Fibroblast of pulmonary artery (primary cell): Measurements from ENCODE around the gene SCO2.

Experiments
- DNase-seq: peaks from one replicate; pipeline ENCODE4 v3.0.0-alpha.2; 2010; ENCODE audit warnings: low read depth
- H3K4me3 ChIP-seq: replicated peaks from 2 replicates; pipeline ENCODE4 v1.5.1; 2011; ENCODE audit warnings: low read depth, mild to moderate bottlenecking, control low read depth, low read length, moderate library complexity
- TF ChIP-seq, protein P1 (sequence below): IDR thresholded peaks from 2 replicates; pipeline ENCODE4 v1.5.1; 2011; ENCODE audit warnings: mild to moderate bottlenecking, control low read depth, low read length, inconsistent platforms; ENCODE audit errors: missing control alignments

SCO2 gene

GRCh38 chr22:50550395-50550794, 25.0 kb upstream of the SCO2 start:
- TF ChIP-seq, protein P1, sequence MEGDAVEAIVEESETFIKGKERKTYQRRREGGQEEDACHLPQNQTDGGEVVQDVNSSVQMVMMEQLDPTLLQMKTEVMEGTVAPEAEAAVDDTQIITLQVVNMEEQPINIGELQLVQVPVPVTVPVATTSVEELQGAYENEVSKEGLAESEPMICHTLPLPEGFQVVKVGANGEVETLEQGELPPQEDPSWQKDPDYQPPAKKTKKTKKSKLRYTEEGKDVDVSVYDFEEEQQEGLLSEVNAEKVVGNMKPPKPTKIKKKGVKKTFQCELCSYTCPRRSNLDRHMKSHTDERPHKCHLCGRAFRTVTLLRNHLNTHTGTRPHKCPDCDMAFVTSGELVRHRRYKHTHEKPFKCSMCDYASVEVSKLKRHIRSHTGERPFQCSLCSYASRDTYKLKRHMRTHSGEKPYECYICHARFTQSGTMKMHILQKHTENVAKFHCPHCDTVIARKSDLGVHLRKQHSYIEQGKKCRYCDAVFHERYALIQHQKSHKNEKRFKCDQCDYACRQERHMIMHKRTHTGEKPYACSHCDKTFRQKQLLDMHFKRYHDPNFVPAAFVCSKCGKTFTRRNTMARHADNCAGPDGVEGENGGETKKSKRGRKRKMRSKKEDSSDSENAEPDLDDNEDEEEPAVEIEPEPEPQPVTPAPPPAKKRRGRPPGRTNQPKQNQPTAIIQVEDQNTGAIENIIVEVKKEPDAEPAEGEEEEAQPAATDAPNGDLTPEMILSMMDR: no peak
- H3K4me3 ChIP-seq: no peak overlapping the region
- no peak for DNase-seq

DNA sequence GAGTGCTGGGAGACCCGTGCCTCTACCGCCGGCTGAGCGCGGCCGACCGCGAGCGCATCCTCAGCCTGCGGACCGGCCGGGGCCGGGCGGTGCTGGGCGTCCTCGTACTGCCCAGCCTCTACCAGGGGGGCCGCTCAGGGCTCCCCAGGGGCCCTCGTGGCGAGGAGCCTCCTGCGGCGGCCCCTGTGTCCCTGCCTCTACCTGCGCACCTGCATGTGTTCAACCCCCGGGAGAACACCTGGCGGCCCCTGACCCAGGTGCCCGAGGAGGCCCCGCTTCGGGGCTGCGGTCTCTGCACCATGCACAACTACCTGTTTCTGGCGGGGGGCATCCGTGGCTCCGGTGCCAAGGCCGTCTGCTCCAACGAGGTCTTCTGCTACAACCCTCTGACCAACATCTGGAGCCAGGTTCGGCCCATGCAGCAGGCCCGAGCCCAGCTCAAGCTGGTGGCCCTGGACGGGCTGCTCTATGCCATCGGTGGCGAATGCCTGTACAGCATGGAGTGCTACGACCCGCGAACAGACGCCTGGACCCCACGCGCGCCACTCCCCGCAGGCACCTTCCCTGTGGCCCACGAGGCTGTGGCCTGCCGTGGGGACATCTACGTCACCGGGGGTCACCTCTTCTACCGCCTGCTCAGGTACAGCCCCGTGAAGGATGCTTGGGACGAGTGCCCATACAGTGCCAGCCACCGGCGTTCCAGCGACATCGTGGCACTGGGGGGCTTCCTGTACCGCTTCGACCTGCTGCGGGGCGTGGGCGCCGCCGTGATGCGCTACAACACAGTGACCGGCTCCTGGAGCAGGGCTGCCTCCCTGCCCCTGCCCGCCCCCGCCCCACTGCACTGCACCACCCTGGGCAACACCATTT, 23.8 kb upstream of the SCO2 start:
- no peak for DNase-seq
- TF ChIP-seq, protein P1: no peak
- no peak overlapping the region for H3K4me3 ChIP-seq

- TF ChIP-seq, protein P1: no peak
- no peak overlapping the region for H3K4me3 ChIP-seq
- DNase-seq: no peak
Observed at GRCh38 chr22:50548040-50548920, 22.9 kb upstream of the SCO2 start.

DNA sequence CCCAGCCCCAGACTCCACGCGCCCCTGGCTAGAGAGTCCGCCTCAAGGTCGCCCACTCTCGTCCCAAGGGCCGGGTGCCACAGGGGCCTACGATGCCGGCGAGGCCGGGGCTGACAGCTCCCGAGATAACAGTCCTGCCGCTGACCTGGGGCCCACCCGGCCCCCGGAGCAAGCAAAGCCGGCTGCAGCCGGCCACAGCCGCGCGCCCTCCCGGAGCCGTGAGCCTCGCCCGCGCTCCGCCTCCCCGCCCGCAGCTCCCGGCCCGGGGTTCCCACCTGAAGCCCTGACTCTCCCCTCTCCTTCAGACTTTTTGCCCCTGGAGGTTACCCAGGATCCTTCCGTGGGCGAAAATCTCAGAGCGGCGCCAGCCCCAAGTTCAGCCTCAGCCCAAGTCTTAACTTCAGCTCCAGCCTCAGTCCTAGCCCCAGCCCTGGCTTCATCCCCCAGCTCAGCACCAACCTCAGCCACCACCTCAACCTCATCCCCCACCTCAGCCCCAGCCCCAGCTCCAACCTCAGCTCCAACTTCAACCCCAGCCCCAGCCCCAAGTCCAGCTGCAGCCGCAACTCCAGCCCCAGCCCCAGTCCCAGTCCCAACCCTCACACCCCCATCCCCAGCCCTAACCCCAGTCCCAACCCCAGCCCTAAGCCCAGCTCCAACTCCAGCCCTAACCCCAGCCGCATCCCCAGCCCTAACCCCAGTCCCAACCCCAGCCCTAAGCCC, 22.0 kb upstream of the SCO2 start:
- DNase-seq: no peak
- TF ChIP-seq, protein P1: no peak
- no peak overlapping the region for H3K4me3 ChIP-seq

DNA sequence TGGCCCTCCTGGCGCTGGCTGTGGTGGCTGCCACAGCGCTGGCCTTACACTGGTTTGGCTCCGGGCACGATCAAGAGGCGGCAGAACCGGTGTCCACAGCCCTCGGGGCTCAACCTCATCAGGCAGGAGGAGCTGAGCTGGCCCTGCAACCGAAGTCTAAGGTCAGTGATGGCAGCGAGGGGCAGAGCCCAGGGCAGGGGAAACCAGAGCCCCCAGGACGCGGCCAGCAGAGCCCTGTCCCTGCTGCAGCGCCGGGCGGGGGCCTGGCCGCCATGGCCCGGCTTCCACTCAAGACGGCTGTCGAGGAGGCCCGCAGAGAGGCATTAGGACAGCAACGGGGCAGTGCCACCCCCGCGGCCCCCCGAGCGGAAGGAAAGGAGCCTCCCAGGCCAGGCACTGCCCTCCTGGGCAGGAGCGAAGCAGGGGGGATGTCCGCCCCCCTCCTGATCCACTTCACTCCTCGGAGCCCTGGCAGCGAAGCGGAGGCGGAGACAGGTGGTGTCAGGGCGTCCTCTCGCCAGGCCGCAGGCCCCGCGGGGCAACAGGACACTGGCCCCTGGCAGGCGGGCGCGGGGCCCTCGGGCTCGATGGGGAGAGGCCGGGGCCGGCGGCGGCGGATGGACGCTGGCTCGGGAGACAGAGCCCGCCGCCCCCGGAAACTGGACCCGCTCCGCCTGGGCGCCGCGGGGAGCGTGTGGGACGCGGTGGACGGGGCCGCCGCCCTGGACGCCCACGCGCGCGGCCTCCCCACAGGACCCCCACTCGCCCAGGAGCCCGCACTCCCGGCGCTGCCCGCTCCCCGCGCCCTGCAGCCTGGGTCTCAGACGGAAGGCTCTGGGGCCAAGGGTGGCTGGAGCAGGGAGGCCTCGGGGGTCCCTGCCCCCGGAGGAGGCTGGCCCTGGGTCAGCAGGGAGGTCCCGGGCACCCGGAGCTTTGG, 21.2 kb upstream of the SCO2 start:
- H3K4me3 ChIP-seq: no peak overlapping the region
- no peak for DNase-seq
- TF ChIP-seq, protein P1: no peak
